Coronary artery (tissue), 2 donors: ENCODE results near the gene GPC4.

Source experiments
- DNase-seq: peaks from one replicate; pipeline ENCODE4 v3.0.0-alpha.2; 2017; ENCODE audit warnings: low spot score
- H3K27ac ChIP-seq, 2 donors: fragments of 200-600 bp; sonication (generic); one replicate each; pipeline ENCODE4 v1.5.1; 2016 to 2019
- H3K4me3 ChIP-seq: fragments of 200-600 bp; sonication (generic); 2 replicates; pipeline ENCODE4 v1.5.1; 2016; ENCODE audit warnings: mild to moderate bottlenecking, moderate library complexity
- CTCF ChIP-seq: fragments of 200-600 bp; sonication (generic); IDR thresholded peaks from one replicate; pipeline ENCODE4 v1.5.1; 2019; ENCODE audit warnings: antibody characterized with exemption

Gene GPC4

GRCh38 chrX:133370696-133371275, 44.5 kb downstream of the GPC4 start:
- TF ChIP-seq CTCF: no peak
- no peak for DNase-seq
- H3K4me3 ChIP-seq: no peak overlapping the region
- H3K27ac ChIP-seq: no peak overlapping the region

GRCh38 chrX:133369065-133369464, 46.2 kb downstream of the GPC4 start:
- no peak for DNase-seq
- H3K4me3 ChIP-seq: no peak overlapping the region
- H3K27ac ChIP-seq: no peak overlapping the region
- no peak for TF ChIP-seq CTCF

DNA sequence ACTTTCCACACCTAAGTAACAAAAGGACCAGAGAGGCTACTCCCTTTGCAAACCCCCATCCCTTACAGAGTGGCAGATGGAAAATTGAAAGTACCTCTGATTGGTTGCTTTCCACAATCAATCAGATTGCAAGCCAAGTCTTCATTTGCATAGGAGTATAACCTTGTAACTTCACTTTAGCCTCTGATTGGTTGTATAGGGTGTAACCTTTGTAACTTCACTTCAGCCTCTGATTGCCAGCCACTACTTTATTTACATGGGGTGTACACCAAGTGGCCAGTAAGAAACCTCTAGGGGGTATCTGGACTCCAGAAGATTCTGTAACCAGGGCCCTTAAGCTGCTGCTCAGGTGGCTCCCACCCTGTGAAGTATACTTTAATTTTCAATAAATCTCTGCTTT, 48.6 kb downstream of the GPC4 start:
- DNase-seq: no peak
- no peak overlapping the region for H3K27ac ChIP-seq
- no peak for TF ChIP-seq CTCF
- no peak overlapping the region for H3K4me3 ChIP-seq

DNA sequence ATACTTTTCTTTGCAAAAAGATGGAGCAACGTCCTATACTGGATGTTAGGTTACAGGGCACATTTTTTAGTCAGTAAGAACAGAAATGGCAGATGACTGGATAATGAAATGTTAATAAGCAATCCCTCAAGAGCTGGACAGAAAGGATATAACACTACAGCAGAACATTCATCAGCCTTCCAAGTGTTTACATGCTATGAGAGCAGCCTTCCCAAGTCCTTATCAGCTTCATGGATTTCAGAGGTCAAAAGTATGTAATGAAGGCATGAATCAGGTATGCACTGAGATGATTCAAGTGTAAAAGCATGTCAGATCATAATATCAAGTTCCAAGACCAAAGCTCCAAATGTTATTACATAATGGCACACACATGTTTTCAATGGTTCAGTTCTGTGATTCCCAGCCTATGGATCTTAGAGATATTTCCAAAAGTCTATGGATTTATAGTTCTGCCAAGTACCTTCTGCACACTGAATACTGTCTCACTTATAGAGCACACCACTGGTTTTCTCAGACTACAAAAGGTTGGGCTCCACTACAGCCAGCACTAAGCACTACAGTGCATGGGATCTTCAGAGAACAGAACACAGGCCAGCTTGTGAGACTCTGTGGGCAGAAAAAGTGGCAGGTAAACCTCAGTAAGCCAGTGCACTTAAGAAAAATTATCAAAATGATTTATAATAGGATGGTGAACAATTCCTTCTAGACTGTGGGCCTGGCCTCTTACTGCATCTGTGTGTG, 49.2 kb downstream of the GPC4 start:
- no peak for TF ChIP-seq CTCF
- no peak for DNase-seq
- H3K27ac ChIP-seq: no peak overlapping the region
- H3K4me3 ChIP-seq: no peak overlapping the region

GRCh38 chrX:133364865-133365264, 50.4 kb downstream of the GPC4 start:
- TF ChIP-seq CTCF: no peak

GRCh38 chrX:133364196-133364595, 51.1 kb downstream of the GPC4 start:
- no peak for DNase-seq
- TF ChIP-seq CTCF: no peak
- Histone ChIP-seq H3K27ac (peak overlapping the region in 1 of 2 donors; percentile 66), H3K4me3 (peak overlapping the region; percentile 6)

More at GRCh38 chrX:133364865-133365264, 50.4 kb downstream of the GPC4 start:
- peak overlapping the region; percentile 6 for H3K4me3 ChIP-seq
- peak overlapping the region in 1 of 2 donors; percentile 66 for H3K27ac ChIP-seq
- no peak for DNase-seq

DNA sequence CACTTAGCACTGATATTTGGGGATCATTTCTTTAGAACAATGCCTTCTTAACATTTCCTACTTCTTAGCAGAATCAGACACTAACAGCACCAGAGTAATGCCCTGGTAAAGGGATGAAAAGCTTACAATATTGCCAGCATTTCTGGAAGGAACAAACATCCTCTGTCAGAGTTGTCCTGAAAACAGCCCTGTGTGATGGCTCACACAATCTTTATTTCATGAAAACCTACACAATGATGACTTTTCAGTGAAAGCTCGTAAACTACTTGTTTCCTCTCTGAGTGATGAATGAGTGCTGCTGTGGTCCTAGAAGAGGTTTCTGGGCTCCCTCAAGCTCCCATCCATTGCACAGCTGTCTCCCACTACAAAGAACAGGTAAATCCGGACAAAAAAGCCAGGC, 52.8 kb downstream of the GPC4 start:
- Histone ChIP-seq H3K27ac (peak overlapping the region in 1 of 2 donors; percentile 69), H3K4me3 (no peak overlapping the region)
- no peak for DNase-seq
- no peak for TF ChIP-seq CTCF
